Activated CD8-positive, alpha-beta memory T cell treated with anti-CD3 and anti-CD28 coated beads, Interleukin-2, amount 50 U/mL, for 1 hour (primary cell): ENCODE measurements around the gene HSD17B7.
"Not testable (repeated sequence)": the region's sequence is repeated elsewhere in the genome, so short reads cannot be mapped to it uniquely, and the experiment has no call there.

Source experiments
- DNase-seq: peaks from one replicate; pipeline ENCODE4 v3.0.0-alpha.2; 2020; ENCODE audit errors: extremely low read depth

The HSD17B7 gene

DNA sequence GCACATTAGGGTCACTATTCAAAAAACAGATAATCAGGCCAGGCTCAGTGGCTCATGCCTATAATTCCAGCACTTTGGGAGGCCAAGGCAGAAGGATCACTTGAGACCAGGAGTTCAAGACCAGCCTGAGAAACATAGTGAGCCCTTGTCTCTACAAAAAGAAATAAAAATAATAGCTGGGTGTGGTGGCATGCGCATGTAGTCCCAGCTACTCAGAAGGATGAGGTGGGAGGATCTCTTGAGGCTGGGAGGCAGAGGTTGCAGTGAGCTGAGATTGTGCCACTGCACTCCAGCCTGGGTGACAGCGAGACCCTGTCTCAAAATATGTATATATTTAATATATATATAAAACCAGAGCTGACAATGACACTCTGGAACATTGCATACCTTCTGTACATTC is 21.9 kb downstream of the HSD17B7 start:
- not testable (repeated sequence) for DNase-seq

GRCh38 chr1:162818136-162818535 is 27.6 kb downstream of the HSD17B7 start:
- DNase-seq, result not testable (repeated sequence)

DNA sequence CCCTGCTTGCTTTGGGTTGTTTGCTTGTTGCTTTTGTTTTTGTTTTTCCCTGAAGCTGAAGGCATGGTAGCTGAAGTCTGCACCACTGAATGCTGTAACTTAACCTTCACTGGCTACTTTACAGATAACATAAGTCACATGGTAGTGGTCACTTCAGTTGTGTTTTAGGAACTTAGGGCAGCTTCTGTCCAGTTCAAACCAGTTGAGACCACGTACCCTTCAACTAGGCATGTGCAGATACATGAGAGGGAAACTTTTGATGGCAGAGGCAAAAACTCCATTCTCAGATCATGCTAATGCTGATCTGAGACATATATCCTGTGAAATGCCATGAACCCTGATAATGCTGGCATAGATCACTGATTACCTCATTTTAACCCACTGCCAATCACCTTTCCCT is 28.2 kb downstream of the HSD17B7 start:
- not testable (repeated sequence) for DNase-seq

GRCh38 chr1:162822391-162823200 is 32.1 kb downstream of the HSD17B7 start:
- no peak for DNase-seq

GRCh38 chr1:162823231-162823630 is 32.7 kb downstream of the HSD17B7 start:
- DNase-seq, result no peak

GRCh38 chr1:162823771-162824525 is 33.4 kb downstream of the HSD17B7 start:
- no peak for DNase-seq

GRCh38 chr1:162829268-162829667 is 38.8 kb downstream of the HSD17B7 start:
- DNase-seq, result no peak

- no peak for DNase-seq
Observed at GRCh38 chr1:162832470-162832869, 42.0 kb downstream of the HSD17B7 start.

DNA sequence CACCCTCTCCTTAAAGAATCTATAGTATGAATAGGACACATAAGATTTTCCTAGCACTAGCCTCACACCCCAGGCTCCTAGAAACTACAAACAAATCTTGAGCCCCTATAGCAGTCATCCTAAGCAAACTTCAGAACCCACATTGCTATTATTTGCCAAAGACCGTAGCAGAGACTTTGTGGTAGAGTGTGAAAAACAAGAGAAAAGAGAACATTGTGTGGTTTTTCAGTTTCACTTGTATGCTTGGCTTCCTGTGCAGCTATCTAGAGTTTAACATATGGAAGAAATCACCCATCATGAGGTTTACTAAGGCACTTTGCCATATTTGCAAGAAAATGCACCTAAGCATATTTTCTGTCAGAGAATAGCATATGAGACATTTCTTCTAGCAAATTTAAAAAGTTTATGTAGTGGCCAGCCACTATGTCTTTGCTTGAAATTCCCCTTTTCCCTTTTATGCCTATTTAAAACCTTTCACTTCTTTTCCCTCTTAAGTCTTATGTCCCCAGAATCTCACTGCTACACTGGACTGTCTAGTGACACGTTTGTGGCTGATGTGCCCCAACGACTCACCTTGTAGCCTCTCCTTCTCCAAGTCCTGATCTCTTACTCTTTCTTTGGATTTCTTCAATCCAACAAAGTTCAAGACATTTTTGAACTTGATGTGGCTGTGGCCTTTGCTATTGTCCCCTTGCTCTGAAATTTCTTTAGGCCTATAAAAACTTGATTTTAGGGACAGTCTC is 44.8 kb downstream of the HSD17B7 start:
- no peak for DNase-seq

DNA sequence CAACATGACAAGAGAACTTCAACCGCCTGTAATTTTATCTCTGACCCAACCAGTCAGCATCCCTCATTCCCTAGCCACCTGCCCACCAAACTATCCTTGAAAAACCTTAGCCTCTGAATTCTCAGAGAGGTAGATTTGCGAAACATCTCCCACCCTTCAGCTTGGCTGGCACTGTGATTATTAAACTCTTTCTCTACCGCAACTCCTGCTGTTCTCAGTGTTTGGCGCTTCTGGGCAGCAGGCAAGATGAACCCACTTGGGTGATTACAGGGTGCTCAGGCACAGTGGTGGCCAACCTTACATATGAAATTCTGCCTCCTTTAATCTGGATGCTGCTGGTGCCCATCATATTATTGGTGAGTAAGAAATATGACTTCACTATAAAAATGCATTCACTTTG is 48.4 kb downstream of the HSD17B7 start:
- DNase-seq, result no peak

GRCh38 chr1:162840250-162840839 is 49.8 kb downstream of the HSD17B7 start:
- DNase-seq, result no peak

- DNase-seq, result no peak
Observed at GRCh38 chr1:162844153-162844552, 53.7 kb downstream of the HSD17B7 start.

GRCh38 chr1:162846256-162847212 is 56.0 kb downstream of the HSD17B7 start:
- no peak for DNase-seq

DNA sequence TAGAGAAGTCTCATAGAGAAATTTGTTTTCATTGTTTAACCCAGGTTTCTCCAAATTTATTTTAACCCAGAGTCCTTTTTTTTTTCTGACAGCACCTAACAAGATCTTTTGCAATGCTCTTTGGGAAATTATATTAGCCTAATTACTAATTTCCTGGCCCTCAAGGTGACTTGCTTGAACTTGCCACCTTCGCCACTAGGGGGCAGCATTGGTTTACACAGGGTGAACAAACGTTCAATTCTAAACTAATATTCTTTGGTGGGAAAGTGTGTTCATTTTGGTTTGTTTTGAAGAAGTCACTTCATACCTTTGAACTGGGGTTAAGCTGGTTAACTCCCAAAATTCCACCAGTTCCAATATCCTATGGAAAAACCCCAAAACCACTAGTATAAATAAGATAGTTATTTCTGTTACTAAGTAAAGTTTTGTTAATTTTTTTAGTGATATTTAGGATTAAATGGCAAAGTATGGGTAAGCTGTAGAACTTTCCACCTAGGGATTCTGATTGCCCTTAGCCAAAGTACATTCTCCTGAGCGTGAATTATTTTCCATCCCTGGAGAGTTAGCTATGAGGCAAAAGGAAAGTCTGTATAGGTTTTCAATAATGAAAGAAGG is 57.4 kb downstream of the HSD17B7 start:
- peak; percentile 59 for DNase-seq

- no peak for DNase-seq
Observed at GRCh38 chr1:162849711-162850110, 59.2 kb downstream of the HSD17B7 start.

DNA sequence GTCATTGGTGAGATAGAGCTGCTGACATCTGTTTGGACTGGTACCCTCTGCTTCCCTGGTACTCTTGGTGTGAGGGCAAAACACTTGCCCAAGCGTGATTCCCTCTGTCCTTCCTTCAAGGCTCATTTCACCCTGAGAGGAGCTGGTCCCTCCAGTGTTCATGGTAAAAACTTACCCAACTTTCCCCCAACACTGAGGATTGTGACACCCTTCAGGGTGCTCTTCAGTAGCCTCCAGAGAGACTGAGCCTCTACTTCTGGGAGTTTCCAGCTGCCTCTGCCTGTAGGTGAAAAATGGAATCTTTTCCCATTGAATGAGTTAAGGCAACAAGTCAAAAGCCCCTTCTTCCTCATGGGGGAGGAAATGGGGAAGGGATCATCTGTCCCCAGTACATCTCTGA is 60.8 kb downstream of the HSD17B7 start:
- DNase-seq, result no peak

- DNase-seq, result no peak
Observed at GRCh38 chr1:162854245-162854882, 63.9 kb downstream of the HSD17B7 start.

DNA sequence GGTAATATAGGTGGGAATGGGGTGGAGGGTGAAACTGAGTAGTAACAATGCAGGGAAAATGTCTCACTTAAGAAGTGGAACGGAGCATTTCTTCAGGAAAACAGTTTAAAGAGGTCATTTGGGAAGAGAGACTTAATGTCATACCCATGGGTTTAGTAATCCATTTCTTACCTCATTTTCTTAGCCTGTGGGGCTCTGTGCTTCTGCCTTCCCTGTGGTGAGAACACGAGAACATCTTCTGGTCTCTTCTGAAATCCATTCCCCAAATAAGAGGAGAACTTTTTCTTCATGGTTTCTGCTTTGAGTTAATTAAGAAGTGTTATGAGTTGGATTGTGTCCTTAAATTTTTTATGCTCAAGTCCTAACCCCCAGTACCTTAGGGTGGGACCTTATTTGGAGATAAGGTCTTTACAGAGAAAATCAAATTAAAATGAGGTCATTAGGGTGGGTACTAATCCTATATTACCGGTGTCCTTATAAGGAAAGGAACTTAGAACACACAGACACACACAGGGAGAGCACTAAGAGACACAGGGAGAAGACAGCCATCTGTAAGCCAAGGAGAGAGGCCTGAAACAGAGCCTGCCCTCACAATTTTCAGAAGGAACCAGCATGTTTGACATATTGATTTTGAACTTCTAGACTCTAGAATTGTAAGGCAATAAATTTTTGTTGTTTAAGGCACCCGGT is 65.1 kb downstream of the HSD17B7 start:
- no peak for DNase-seq

- no peak for DNase-seq
Observed at GRCh38 chr1:162856260-162856659, 65.8 kb downstream of the HSD17B7 start.
